ENCODE data around the gene MEPCE. TPM values are rescaled to one million over a fixed set of nuclear protein-coding genes. Genes with fewer than 3 reads are reported as not detected.

The MEPCE gene
- total RNA-seq, 2 experiments from 2014 or later, result 44.2 to 65.6 TPM

DNA sequence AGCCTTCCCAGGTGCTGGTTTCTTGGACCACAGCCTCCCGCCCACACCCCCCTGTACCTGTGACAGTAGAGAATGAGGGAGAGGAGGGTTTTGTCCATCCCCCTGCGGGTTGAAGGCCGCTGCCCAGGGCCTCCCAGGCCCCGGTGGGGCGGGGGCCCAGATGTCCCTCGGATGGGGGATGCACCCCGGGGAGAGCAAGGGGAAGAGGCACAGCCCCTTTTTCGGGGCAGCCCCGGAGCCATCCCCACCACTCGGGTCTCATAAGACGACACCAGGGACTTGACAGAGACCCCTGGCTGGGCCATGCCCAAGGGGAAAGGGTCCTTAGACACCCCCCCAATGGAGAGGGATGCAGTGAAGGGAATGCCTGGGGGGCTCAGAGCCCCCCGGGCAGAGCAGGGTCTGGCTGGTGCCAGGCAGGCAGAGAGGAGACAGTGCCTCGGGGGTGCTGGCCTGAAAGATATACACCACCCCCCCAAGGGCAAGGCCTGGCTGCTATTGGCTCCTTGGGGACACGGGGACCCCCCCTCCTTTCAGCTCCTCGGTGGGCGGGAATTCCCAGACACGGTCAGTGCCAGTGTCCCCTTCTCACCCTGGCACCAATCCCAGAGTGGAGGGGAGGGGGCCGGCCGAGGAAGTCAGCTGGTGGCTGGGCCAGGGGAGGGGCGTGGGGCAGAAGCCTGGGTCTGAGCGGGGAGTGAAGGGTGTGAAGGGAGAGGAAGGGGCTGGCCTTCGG is 38.2 kb downstream of the MEPCE start:
- POLR2A ChIA-PET, result no interaction called here
- Histone ChIP-seq H3K4me1 (ENCODE audit: insufficient read depth, low read length, poor library complexity, severe bottlenecking) (peaks cover 6% of the 10 kb centered on the region), H4K20me1 (ENCODE audit: insufficient read depth, low read length) (no peaks in the 10 kb centered on the region), H3K4me2 (ENCODE audit: low read length) (no peak overlapping the region), H3K27ac (ENCODE audit: low read depth, low read length, poor library complexity, severe bottlenecking) (no peak overlapping the region), H3K9me2 (ENCODE audit: insufficient read depth, low read length) (no peaks in the 10 kb centered on the region), H3K79me2 (ENCODE audit: insufficient read depth, low read depth, low read length) (no peaks in the 10 kb centered on the region), H3K4me3 (ENCODE audit: low read depth, low read length, poor library complexity, severe bottlenecking) (no peak overlapping the region), H2AFZ (ENCODE audit: low read length) (no peak overlapping the region), H3K9me3 (ENCODE audit: low read length) (no peaks in the 10 kb centered on the region), H3K36me3 (ENCODE audit: insufficient read depth, low read length) (peaks cover 27% of the 10 kb centered on the region; the same call in 1 of the 2 replicates)
- no TSS peak for BruUV-seq (replicated peaks)
- TF ChIP-seq CTCF (conservative IDR thresholded peaks at IDR 0.05; ENCODE audit: low read length), result no peak
- TF ChIP-seq EZH2phosphoT487 (IDR thresholded peaks at IDR 0.05; ENCODE audit: borderline replicate concordance, low read depth, low read length), result no peak
- CTCF ChIA-PET (ENCODE audit: unreplicated experiment), result no interaction called here
- intact Hi-C loops (cut with micrococcal nuclease; ENCODE audit: unreplicated experiment), result loop anchor here (2.0 kb wide), 1 partner anchor 15 kb away; the partner anchor contains the start of gene NYAP1
- DNase-seq (ENCODE audit: low spot score), result no peak

- Histone ChIP-seq H3K4me3 (ENCODE audit: low read depth, low read length, poor library complexity, severe bottlenecking) (no peak overlapping the region), H3K4me2 (ENCODE audit: low read length) (no peak overlapping the region), H3K4me1 (ENCODE audit: insufficient read depth, low read length, poor library complexity, severe bottlenecking) (peaks cover 10% of the 10 kb centered on the region), H2AFZ (ENCODE audit: low read length) (no peak overlapping the region), H3K9me3 (ENCODE audit: low read length) (no peaks in the 10 kb centered on the region), H3K9me2 (ENCODE audit: insufficient read depth, low read length) (no peaks in the 10 kb centered on the region), H3K27ac (ENCODE audit: low read depth, low read length, poor library complexity, severe bottlenecking) (no peak overlapping the region), H4K20me1 (ENCODE audit: insufficient read depth, low read length) (no peaks in the 10 kb centered on the region), H3K36me3 (ENCODE audit: insufficient read depth, low read length) (peaks cover 40% of the 10 kb centered on the region), H3K79me2 (ENCODE audit: insufficient read depth, low read depth, low read length) (no peaks in the 10 kb centered on the region)
- TF ChIP-seq EZH2phosphoT487 (IDR thresholded peaks at IDR 0.05; ENCODE audit: borderline replicate concordance, low read depth, low read length) (no peak), CTCF (conservative IDR thresholded peaks at IDR 0.05; ENCODE audit: low read length) (peak; percentile 87)
- ChIA-PET POLR2A (interaction anchor here (0.6 to 1.7 kb wide), 3 partner anchors 10 to 120 kb away, joined by 3 to 6 read pairs (median 4); partner anchors contain the start of gene TSC22D4), CTCF (ENCODE audit: unreplicated experiment) (interaction anchor here (0.6 kb wide), 1 partner anchor 1327 kb away, joined by 4 read pairs; no protein-coding TSS in a partner anchor)
- intact Hi-C loops (cut with micrococcal nuclease; ENCODE audit: unreplicated experiment), result loop anchor here (1.0 to 10.0 kb wide), 3 partner anchors 13 to 205 kb away; partner anchors contain the start of genes GNB2 and NYAP1
- peak; percentile 75 for DNase-seq (ENCODE audit: low spot score)
- no TSS peak for BruUV-seq (replicated peaks)
Observed at GRCh38 chr7:100469227-100470044, 39.8 kb downstream of the MEPCE start.

Data from OCI-LY7 (cell line).